ENCODE measurements around the gene OR2Z1. TPM values are rescaled to one million over a fixed set of nuclear protein-coding genes. Genes with fewer than 3 reads are reported as not detected.

The OR2Z1 gene
- polyA plus RNA-seq, 1 donor from 2014 or later, result not detected

GRCh38 chr19:8696993-8697392 is 24.4 kb upstream of the OR2Z1 start:
- no peaks in the 10 kb centered on the region for H3K9me3 ChIP-seq (ENCODE audit: low read length)
- H4K20me1 ChIP-seq (ENCODE audit: insufficient read depth), result no peaks in the 10 kb centered on the region
- no peaks in the 10 kb centered on the region for H3K36me3 ChIP-seq (ENCODE audit: insufficient read depth, low read length)
- H3F3A ChIP-seq (ENCODE audit: insufficient read depth, low read length, poor library complexity, severe bottlenecking), result no peaks in the 10 kb centered on the region
- no peaks in the 10 kb centered on the region for H3K9me2 ChIP-seq (ENCODE audit: insufficient read depth, low read length)
- no peak overlapping the region for H3K9ac ChIP-seq (ENCODE audit: low read length)
- no peak overlapping the region for H3K4me3 ChIP-seq (ENCODE audit: low read length)
- no peak overlapping the region for H3K27ac ChIP-seq (ENCODE audit: low read length)
- no peaks in the 10 kb centered on the region for H3K27me3 ChIP-seq (ENCODE audit: insufficient read depth, low read depth, low read length)
- no peak overlapping the region for H2AFZ ChIP-seq (ENCODE audit: low read depth, low read length)
- no peaks in the 10 kb centered on the region for H3K79me2 ChIP-seq (replicated peaks; ENCODE audit: insufficient read depth, low read length)
- no peak overlapping the region for H3K4me2 ChIP-seq (ENCODE audit: low read length)
- no peak for TF ChIP-seq TAF1 (IDR thresholded peaks at IDR 0.05; ENCODE audit: low read depth)
- no peak for TF ChIP-seq POLR2AphosphoS5 (IDR thresholded peaks at IDR 0.05)
- no peak for TF ChIP-seq MXI1 (conservative IDR thresholded peaks at IDR 0.05; ENCODE audit: poor library complexity, severe bottlenecking)
- TF ChIP-seq CTCF (IDR thresholded peaks at IDR 0.05; ENCODE audit: poor library complexity, severe bottlenecking), result no peak
- no peak for TF ChIP-seq REST (IDR thresholded peaks at IDR 0.05; ENCODE audit: borderline replicate concordance)
- TF ChIP-seq SMC3 (conservative IDR thresholded peaks at IDR 0.05; ENCODE audit: poor library complexity), result no peak
- TF ChIP-seq RAD21 (conservative IDR thresholded peaks at IDR 0.05), result no peak
- TF ChIP-seq EP300 (conservative IDR thresholded peaks at IDR 0.05; ENCODE audit: poor library complexity, severe bottlenecking), result no peak
- TF ChIP-seq EZH2 (IDR thresholded peaks at IDR 0.05; ENCODE audit: borderline replicate concordance, insufficient read depth, low read length, poor library complexity, severe bottlenecking), result no peak

GRCh38 chr19:8697671-8698432 is 23.6 kb upstream of the OR2Z1 start:
- Histone ChIP-seq H4K20me1 (ENCODE audit: insufficient read depth) (no peaks in the 10 kb centered on the region), H3K4me3 (ENCODE audit: low read length) (no peak overlapping the region), H2AFZ (ENCODE audit: low read depth, low read length) (no peak overlapping the region), H3K9me3 (ENCODE audit: low read length) (no peaks in the 10 kb centered on the region), H3F3A (ENCODE audit: insufficient read depth, low read length, poor library complexity, severe bottlenecking) (no peaks in the 10 kb centered on the region), H3K9ac (ENCODE audit: low read length) (no peak overlapping the region), H3K27ac (ENCODE audit: low read length) (no peak overlapping the region), H3K79me2 (replicated peaks; ENCODE audit: insufficient read depth, low read length) (no peaks in the 10 kb centered on the region), H3K4me2 (ENCODE audit: low read length) (no peak overlapping the region), H3K9me2 (ENCODE audit: insufficient read depth, low read length) (no peaks in the 10 kb centered on the region), H3K36me3 (ENCODE audit: insufficient read depth, low read length) (no peaks in the 10 kb centered on the region), H3K27me3 (ENCODE audit: insufficient read depth, low read depth, low read length) (no peaks in the 10 kb centered on the region)
- no peak for TF ChIP-seq EP300 (conservative IDR thresholded peaks at IDR 0.05; ENCODE audit: poor library complexity, severe bottlenecking)
- TF ChIP-seq POLR2AphosphoS5 (IDR thresholded peaks at IDR 0.05), result no peak
- no peak for TF ChIP-seq MXI1 (conservative IDR thresholded peaks at IDR 0.05; ENCODE audit: poor library complexity, severe bottlenecking)
- TF ChIP-seq TAF1 (IDR thresholded peaks at IDR 0.05; ENCODE audit: low read depth), result no peak
- no peak for TF ChIP-seq SMC3 (conservative IDR thresholded peaks at IDR 0.05; ENCODE audit: poor library complexity)
- no peak for TF ChIP-seq RAD21 (conservative IDR thresholded peaks at IDR 0.05)
- no peak for TF ChIP-seq EZH2 (IDR thresholded peaks at IDR 0.05; ENCODE audit: borderline replicate concordance, insufficient read depth, low read length, poor library complexity, severe bottlenecking)
- TF ChIP-seq REST (IDR thresholded peaks at IDR 0.05; ENCODE audit: borderline replicate concordance), result no peak
- no peak for TF ChIP-seq CTCF (IDR thresholded peaks at IDR 0.05; ENCODE audit: poor library complexity, severe bottlenecking)
